H1 (cell line): ENCODE measurements around the gene GPC6. TPM values are rescaled to one million over a fixed set of nuclear protein-coding genes. Genes with fewer than 3 reads are reported as not detected.

ENCODE experiments used
- BRCA1 ChIP-seq: IDR thresholded peaks from 2 replicates; pipeline ENCODE4 v1.6.1; 2012; ENCODE audit warnings: low read depth, low read length, improper control_type of control experiment
- CHD2 ChIP-seq: IDR thresholded peaks from 2 replicates; pipeline ENCODE4 v1.6.1; 2012; ENCODE audit warnings: low read length, improper control_type of control experiment
- FOSL1 ChIP-seq: IDR thresholded peaks from 2 replicates; pipeline ENCODE4 v1.6.1; 2011; ENCODE audit warnings: mild to moderate bottlenecking, low read depth, low read length, moderate library complexity; ENCODE audit not compliant: insufficient read depth
- RAD21 ChIP-seq, 2 experiments: IDR thresholded peaks in 1 of 2; conservative IDR thresholded peaks in 1 of 2; 2 replicates each; pipeline ENCODE4 v1.6.1; 2011; ENCODE audit warnings: low read depth in 2 of 2, low read length in 2 of 2, improper control_type of control experiment in 1 of 2, inconsistent platforms in 1 of 2, mild to moderate bottlenecking in 1 of 2, moderate library complexity in 1 of 2
- SP2 ChIP-seq: IDR thresholded peaks from 2 replicates; pipeline ENCODE4 v1.6.1; 2012; ENCODE audit warnings: mild to moderate bottlenecking, low read length, inconsistent platforms
- SUZ12 ChIP-seq: fragments of 200-600 bp; sonication (generic); IDR thresholded peaks from 2 replicates; pipeline ENCODE4 v1.6.1; 2012; ENCODE audit warnings: mild to moderate bottlenecking, inconsistent platforms, low read length, moderate library complexity, mixed read lengths
- polyA plus RNA-seq, 7 experiments: library from polyadenylated mRNA; depleted of rRNA in 3 of 7; stranded (reverse) in 5 of 7; unstranded in 2 of 7; fragments of >200 nt in 5 of 7; fragments of 200-250 nt in 2 of 7; gene quantifications; 1 replicate in 5 of 7; 2 replicates in 1 of 7; 4 replicates in 1 of 7; pipeline versions ENCODE4 v1.2.1 to v1.2.3, GENCODE V29; 2011 to 2013; ENCODE audit warnings: missing spikeins in 2 of 7, mixed read lengths in 2 of 7
- total RNA-seq: library from RNA; stranded (reverse); fragmentation: NEBNext Ultra II Directional; extraction: Animal tissue kit (Norgen Biotek cat#: 25700); gene quantifications from 2 replicates; pipeline ENCODE4 v1.2.1, GENCODE V29; 2021
- TF ChIP-seq, protein P1 (sequence below): IDR thresholded peaks from 2 replicates; pipeline ENCODE4 v1.6.1; 2012; ENCODE audit warnings: inconsistent platforms

Gene GPC6
- total and polyA plus RNA-seq, 2 of the 8 experiments (the other 6 are each of a cell fraction or from before 2014, with no cell fraction given), result 5.4 to 12.0 TPM

- TF ChIP-seq CHD2 (no peak), FOSL1 (no peak), BRCA1 (no peak), SUZ12 (no peak), RAD21 (IDR thresholded peaks at IDR 0.05 in 1 of 2, conservative IDR thresholded peaks at IDR 0.05 in 1 of 2; ENCODE audit: low read depth in 2 of 2, low read length in 2 of 2) (no peak), SP2 (no peak)
- TF ChIP-seq, protein P1, sequence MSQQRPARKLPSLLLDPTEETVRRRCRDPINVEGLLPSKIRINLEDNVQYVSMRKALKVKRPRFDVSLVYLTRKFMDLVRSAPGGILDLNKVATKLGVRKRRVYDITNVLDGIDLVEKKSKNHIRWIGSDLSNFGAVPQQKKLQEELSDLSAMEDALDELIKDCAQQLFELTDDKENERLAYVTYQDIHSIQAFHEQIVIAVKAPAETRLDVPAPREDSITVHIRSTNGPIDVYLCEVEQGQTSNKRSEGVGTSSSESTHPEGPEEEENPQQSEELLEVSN, result no peak
These were observed 621.6 kb downstream of the GPC6 start (continued) for GRCh38 chr13:93848247-93848646.
